Hepatocyte (in vitro differentiated cells): ENCODE data around the gene SDSL. TPM values are rescaled to one million over a fixed set of nuclear protein-coding genes. Genes with fewer than 3 reads are reported as not detected.

Experiments used
- DNase-seq: peaks from one replicate; pipeline ENCODE4 v3.0.0-alpha.2; 2016; ENCODE audit warnings: low spot score
- H2AFZ ChIP-seq: fragments of 200-600 bp; sonication (generic); 2 replicates; pipeline ENCODE4 v1.6.0; 2016; ENCODE audit warnings: antibody characterized with exemption, mild to moderate bottlenecking
- H3K27ac ChIP-seq: fragments of 200-600 bp; sonication (generic); 2 replicates; pipeline ENCODE4 v1.5.1; 2016; ENCODE audit warnings: mild to moderate bottlenecking
- H3K27me3 ChIP-seq: fragments of 200-600 bp; sonication (generic); 2 replicates; pipeline ENCODE4 v1.6.1; 2016
- H3K36me3 ChIP-seq: fragments of 200-600 bp; sonication (generic); replicated peaks from 2 replicates; pipeline ENCODE4 v1.5.1; 2016; ENCODE audit warnings: low read depth; ENCODE audit not compliant: insufficient read depth
- H3K4me1 ChIP-seq: fragments of 200-600 bp; sonication (generic); 2 replicates; pipeline ENCODE4 v1.5.1; 2016; ENCODE audit warnings: mild to moderate bottlenecking, moderate library complexity; ENCODE audit not compliant: insufficient read depth
- H3K4me2 ChIP-seq: fragments of 200-600 bp; sonication (generic); 2 replicates; pipeline ENCODE4 v1.6.0; 2016
- H3K4me3 ChIP-seq: fragments of 200-600 bp; sonication (generic); 2 replicates; pipeline ENCODE4 v1.5.1; 2016; ENCODE audit warnings: mild to moderate bottlenecking
- H3K79me2 ChIP-seq: fragments of 200-600 bp; sonication (generic); 2 replicates; pipeline ENCODE4 v1.6.0; 2017; ENCODE audit warnings: mild to moderate bottlenecking
- H3K9me2 ChIP-seq: fragments of 200-600 bp; sonication (generic); replicated peaks from 2 replicates; pipeline ENCODE4 v1.6.0; 2017; ENCODE audit warnings: mild to moderate bottlenecking; ENCODE audit not compliant: insufficient read depth
- H3K9me3 ChIP-seq: fragments of 200-600 bp; sonication (generic); 2 replicates; pipeline ENCODE4 v1.5.1; 2016; ENCODE audit warnings: low read depth, mild to moderate bottlenecking
- H4K20me1 ChIP-seq: fragments of 200-600 bp; sonication (generic); 2 replicates; pipeline ENCODE4 v1.6.0; 2016; ENCODE audit warnings: mild to moderate bottlenecking; ENCODE audit not compliant: insufficient read depth, poor library complexity, severe bottlenecking
- CTCF ChIP-seq: fragments of 200-600 bp; sonication (generic); IDR thresholded peaks from 2 replicates; pipeline ENCODE4 v1.5.1; 2016; ENCODE audit warnings: antibody characterized with exemption, mild to moderate bottlenecking; ENCODE audit not compliant: poor library complexity
- EZH2 ChIP-seq: fragments of 200-600 bp; sonication (generic); IDR thresholded peaks from 2 replicates; pipeline ENCODE4 v1.6.1; 2016; ENCODE audit warnings: antibody characterized with exemption, mild to moderate bottlenecking, borderline replicate concordance
- EZH2phosphoT487 ChIP-seq: fragments of 200-600 bp; sonication (generic); IDR thresholded peaks from one replicate; pipeline ENCODE4 v1.6.1; 2018; ENCODE audit warnings: antibody characterized with exemption, mild to moderate bottlenecking, low read depth, moderate library complexity; ENCODE audit not compliant: unreplicated experiment, severe bottlenecking
- WGBS: methylation state at CpG from one replicate; pipeline ENCODE4 v1.1.6; 2016; ENCODE audit warnings: low lambda C conversion rate; ENCODE audit errors: missing lambda C conversion rate; 5-methylcytosine and 5-hydroxymethylcytosine counted together
- polyA plus RNA-seq: library from polyadenylated mRNA; unstranded; fragments of >200 nt; fragmentation: Nextera tagmentation; extraction: Ambion mirVana; gene quantifications from 2 replicates; pipeline ENCODE4 v1.2.1, GENCODE V29; 2016
- total RNA-seq: library from RNA; depleted of rRNA; stranded (reverse); fragments of >200 nt; gene quantifications from 2 replicates; pipeline ENCODE4 v1.2.3, GENCODE V29; 2014

The SDSL gene
- total and polyA plus RNA-seq, 2 experiments from 2014 or later = 10.3 to 26.7 TPM

DNA sequence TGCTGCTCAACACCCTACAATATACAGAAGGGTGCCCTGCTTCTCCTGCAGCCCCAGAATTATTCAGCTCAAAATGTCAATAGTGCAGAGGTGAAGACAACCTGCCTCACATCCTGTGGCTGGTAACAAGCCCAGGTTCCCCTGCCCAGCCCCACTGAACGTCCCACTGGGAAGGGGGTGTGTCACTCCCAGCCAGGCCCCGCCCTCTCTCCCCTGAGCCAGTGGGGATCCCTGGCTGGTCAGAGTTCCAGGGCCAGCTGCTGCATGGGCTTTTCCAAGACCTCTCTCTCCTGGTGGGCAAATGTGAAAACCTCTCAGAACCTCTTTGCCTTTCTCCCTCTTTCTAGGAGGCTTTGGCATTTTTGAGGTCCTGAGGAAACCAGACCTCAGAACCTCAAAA is 63.1 kb downstream of the SDSL start:
- Histone ChIP-seq H3K9me2 (no peaks in the 10 kb centered on the region), H3K4me1 (no peaks in the 10 kb centered on the region), H3K4me2 (no peak overlapping the region), H3K36me3 (no peaks in the 10 kb centered on the region), H3K27me3 (peaks cover 85% of the 10 kb centered on the region), H3K27ac (no peak overlapping the region), H2AFZ (no peak overlapping the region), H3K9me3 (no peaks in the 10 kb centered on the region), H4K20me1 (no peaks in the 10 kb centered on the region), H3K4me3 (no peak overlapping the region), H3K79me2 (no peaks in the 10 kb centered on the region)
- no peak for DNase-seq
- TF ChIP-seq CTCF = no peak
- no peak for TF ChIP-seq EZH2phosphoT487
- no peak for TF ChIP-seq EZH2
- whole genome bisulfite sequencing = 9% methylated on average over 2 of the region's 2 CpGs

- Histone ChIP-seq H3K27me3 (peaks cover 74% of the 10 kb centered on the region), H3K79me2 (no peaks in the 10 kb centered on the region), H3K4me1 (no peaks in the 10 kb centered on the region), H3K4me2 (no peak overlapping the region), H2AFZ (no peak overlapping the region), H3K9me3 (no peaks in the 10 kb centered on the region), H3K9me2 (no peaks in the 10 kb centered on the region), H4K20me1 (no peaks in the 10 kb centered on the region), H3K27ac (no peak overlapping the region), H3K36me3 (no peaks in the 10 kb centered on the region), H3K4me3 (no peak overlapping the region)
- WGBS = 40% methylated on average over 4 of the region's 4 CpGs
- DNase-seq = no peak
- TF ChIP-seq CTCF (no peak), EZH2 (no peak), EZH2phosphoT487 (no peak)
These were observed 64.5 kb downstream of the SDSL start for GRCh38 chr12:113486722-113487121.

Other genes with a start within 250 kb of the SDSL start
- gene DDX54, start 236.9 kb upstream of the SDSL start, total RNA-seq = 32.3 and 52.6 TPM in 2 replicates
- 36.0 and 37.8 TPM in 2 replicates for gene DDX54, start 236.9 kb upstream of the SDSL start, polyA plus RNA-seq
- 16.1 and 19.1 TPM in 2 replicates for gene RITA1, start 236.7 kb upstream of the SDSL start, total RNA-seq
- 15.7 and 26.9 TPM in 2 replicates for gene RITA1, start 236.7 kb upstream of the SDSL start, polyA plus RNA-seq
- gene TPCN1, start 200.9 kb upstream of the SDSL start, total RNA-seq = 16.9 and 20.1 TPM in 2 replicates
- 31.3 and 32.1 TPM in 2 replicates for gene TPCN1, start 200.9 kb upstream of the SDSL start, polyA plus RNA-seq
- 15.4 and 19.7 TPM in 2 replicates for gene SLC8B1, start 87.3 kb upstream of the SDSL start, total RNA-seq
- gene SLC8B1, start 87.3 kb upstream of the SDSL start, polyA plus RNA-seq = 17.9 and 21.8 TPM in 2 replicates
- 19.1 and 32.5 TPM in 2 replicates for gene PLBD2, start 63.8 kb upstream of the SDSL start, total RNA-seq
- 40.5 and 47.6 TPM in 2 replicates for gene PLBD2, start 63.8 kb upstream of the SDSL start, polyA plus RNA-seq
- gene SDS, start 18.5 kb upstream of the SDSL start, total RNA-seq = 0.43 and 1.3 TPM in 2 replicates
- 0.39 and 1.1 TPM in 2 replicates for gene SDS, start 18.5 kb upstream of the SDSL start, polyA plus RNA-seq
- 0.04 and 0.10 TPM in 2 replicates for gene LHX5, start 49.5 kb downstream of the SDSL start, total RNA-seq
- gene LHX5, start 49.5 kb downstream of the SDSL start, polyA plus RNA-seq = 0.06 TPM in 1 of 2 replicates, not detected in the other